KOPT-K1 (cell line): Measurements from ENCODE around the gene ABL2.
"Not testable (repeated sequence)": the region's sequence is repeated elsewhere in the genome, so short reads cannot be mapped to it uniquely, and the experiment has no call there.

Experiments
- H3K27ac ChIP-seq: fragments of 200-600 bp; sonication (generic); 2 replicates; pipeline ENCODE4 v1.5.1; 2016; ENCODE audit warnings: antibody characterized with exemption, mild to moderate bottlenecking, low read depth, low read length; ENCODE audit not compliant: poor library complexity, severe bottlenecking
- H3K36me3 ChIP-seq: fragments of 200-600 bp; sonication (generic); 2 replicates; pipeline ENCODE4 v1.5.1; 2017; ENCODE audit warnings: antibody characterized with exemption, mild to moderate bottlenecking, low read length, moderate library complexity; ENCODE audit not compliant: insufficient read depth
- H3K9me3 ChIP-seq: fragments of 200-600 bp; sonication (generic); 2 replicates; pipeline ENCODE4 v1.5.1; 2017; ENCODE audit warnings: antibody characterized with exemption, low read length, mild to moderate bottlenecking; ENCODE audit not compliant: insufficient read depth, poor library complexity, severe bottlenecking

ABL2 gene

GRCh38 chr1:179142889-179143299 is 86.6 kb downstream of the ABL2 start:
- no peaks in the 10 kb centered on the region for H3K36me3 ChIP-seq
- H3K9me3 ChIP-seq, result no peaks in the 10 kb centered on the region
- no peak overlapping the region for H3K27ac ChIP-seq

GRCh38 chr1:179141592-179142251 is 87.8 kb downstream of the ABL2 start:
- no peak overlapping the region for H3K27ac ChIP-seq
- no peaks in the 10 kb centered on the region for H3K36me3 ChIP-seq
- no peaks in the 10 kb centered on the region for H3K9me3 ChIP-seq

- H3K9me3 ChIP-seq, H3K27ac ChIP-seq, H3K36me3 ChIP-seq: not testable (repeated sequence)
Measured at GRCh38 chr1:179138755-179139154, 90.7 kb downstream of the ABL2 start.

- no peak overlapping the region for H3K27ac ChIP-seq
- H3K9me3 ChIP-seq, result no peaks in the 10 kb centered on the region
- no peaks in the 10 kb centered on the region for H3K36me3 ChIP-seq
Measured at GRCh38 chr1:179137617-179138255, 91.7 kb downstream of the ABL2 start.

- H3K9me3 ChIP-seq, H3K36me3 ChIP-seq, H3K27ac ChIP-seq: not testable (repeated sequence)
Measured at GRCh38 chr1:179135707-179136106, 93.8 kb downstream of the ABL2 start.

GRCh38 chr1:179135168-179135567 is 94.3 kb downstream of the ABL2 start:
- H3K9me3 ChIP-seq, H3K27ac ChIP-seq, H3K36me3 ChIP-seq: not testable (repeated sequence)

- H3K36me3 ChIP-seq, result peaks cover 5% of the 10 kb centered on the region; the same call in 1 of the 2 replicates
- H3K9me3 ChIP-seq, result no peaks in the 10 kb centered on the region
- H3K27ac ChIP-seq, result peak overlapping the region; percentile 75
Measured at GRCh38 chr1:179129702-179130473, 99.6 kb downstream of the ABL2 start.

- Histone ChIP-seq H3K27ac (no peak overlapping the region), H3K36me3 (peaks cover 5% of the 10 kb centered on the region; the same call in 1 of the 2 replicates), H3K9me3 (no peaks in the 10 kb centered on the region)
Measured at GRCh38 chr1:179128520-179128919, 101.0 kb downstream of the ABL2 start.

- Histone ChIP-seq H3K36me3 (peaks cover 5% of the 10 kb centered on the region; the same call in 1 of the 2 replicates), H3K27ac (no peak overlapping the region), H3K9me3 (no peaks in the 10 kb centered on the region)
Measured at GRCh38 chr1:179127163-179127895, 102.1 kb downstream of the ABL2 start.

- Histone ChIP-seq H3K36me3 (peaks cover 7% of the 10 kb centered on the region), H3K27ac (no peak overlapping the region), H3K9me3 (no peaks in the 10 kb centered on the region)
Measured at GRCh38 chr1:179126338-179127060, 103.0 kb downstream of the ABL2 start.

GRCh38 chr1:179124873-179125272 is 104.6 kb downstream of the ABL2 start:
- H3K27ac ChIP-seq, result no peak overlapping the region
- peaks cover 16% of the 10 kb centered on the region; the same call in 1 of the 2 replicates for H3K36me3 ChIP-seq
- H3K9me3 ChIP-seq, result no peaks in the 10 kb centered on the region

GRCh38 chr1:179121159-179121938 is 108.1 kb downstream of the ABL2 start:
- H3K36me3 ChIP-seq, result peaks cover 47% of the 10 kb centered on the region
- no peaks in the 10 kb centered on the region for H3K9me3 ChIP-seq
- no peak overlapping the region for H3K27ac ChIP-seq

- Histone ChIP-seq H3K27ac (no peak overlapping the region), H3K36me3 (peaks cover 47% of the 10 kb centered on the region), H3K9me3 (no peaks in the 10 kb centered on the region)
Measured at GRCh38 chr1:179120736-179121135, 108.7 kb downstream of the ABL2 start.

GRCh38 chr1:179119513-179119912 is 110.0 kb downstream of the ABL2 start:
- H3K9me3 ChIP-seq, result no peaks in the 10 kb centered on the region
- H3K27ac ChIP-seq, result no peak overlapping the region
- peaks cover 47% of the 10 kb centered on the region for H3K36me3 ChIP-seq
